Activated T-helper 1 cell treated with anti-CD3 and anti-CD28 coated beads, Interleukin-12 subunit alpha, Interleukin-12 subunit beta, Interleukin-2, Interleukin-4 antibody, amounts not matched to agents 30 ng/mL and 10 ng/mL and 1 ng/mL, durations not matched to agents 14 hours and 24 hours and 36 hours (primary cell): ENCODE measurements around the gene TASOR. TPM values are rescaled to one million over a fixed set of nuclear protein-coding genes. Genes with fewer than 3 reads are reported as not detected.
A peak's percentile ranks its signal among the peaks of the same experiment; 100 is the strongest.
"Not testable (repeated sequence)": the region's sequence is repeated elsewhere in the genome, so short reads cannot be mapped to it uniquely, and the experiment has no call there.

Source experiments
- DNase-seq: peaks from one replicate; pipeline ENCODE4 v3.0.0; 2021; ENCODE audit warnings: low spot score
- H3K27ac Mint-ChIP-seq: one replicate; pipeline ENCODE4 v1.8.0; 2021; ENCODE audit warnings: mild to moderate bottlenecking, mixed read lengths
- H3K27me3 Mint-ChIP-seq: one replicate; pipeline ENCODE4 v1.8.0; 2022; ENCODE audit warnings: mild to moderate bottlenecking, moderate library complexity, mixed read lengths; ENCODE audit not compliant: insufficient read depth
- H3K36me3 Mint-ChIP-seq: one replicate; pipeline ENCODE4 v1.8.0; 2021; ENCODE audit warnings: low read depth, mixed read lengths
- H3K4me1 Mint-ChIP-seq: one replicate; pipeline ENCODE4 v1.8.0; 2021; ENCODE audit warnings: low read depth, mixed read lengths
- H3K4me3 Mint-ChIP-seq: one replicate; pipeline ENCODE4 v1.8.0; 2021; ENCODE audit warnings: mild to moderate bottlenecking, moderate library complexity, mixed read lengths
- H3K9me3 Mint-ChIP-seq: one replicate; pipeline ENCODE4 v1.8.0; 2021; ENCODE audit warnings: mixed read lengths
- intact Hi-C: fragments of 100-400 bp; cut with micrococcal nuclease; formaldehyde crosslinking; loops from one replicate; pipeline ENCODE4 v1.15.1; 2024
- total RNA-seq: library from RNA; stranded (reverse); gene quantifications from 2 replicates; pipeline ENCODE4 v1.2.3, GENCODE V29; 2022

TASOR gene
- total RNA-seq, 1 donor from 2014 or later, result 60.8 TPM

DNA sequence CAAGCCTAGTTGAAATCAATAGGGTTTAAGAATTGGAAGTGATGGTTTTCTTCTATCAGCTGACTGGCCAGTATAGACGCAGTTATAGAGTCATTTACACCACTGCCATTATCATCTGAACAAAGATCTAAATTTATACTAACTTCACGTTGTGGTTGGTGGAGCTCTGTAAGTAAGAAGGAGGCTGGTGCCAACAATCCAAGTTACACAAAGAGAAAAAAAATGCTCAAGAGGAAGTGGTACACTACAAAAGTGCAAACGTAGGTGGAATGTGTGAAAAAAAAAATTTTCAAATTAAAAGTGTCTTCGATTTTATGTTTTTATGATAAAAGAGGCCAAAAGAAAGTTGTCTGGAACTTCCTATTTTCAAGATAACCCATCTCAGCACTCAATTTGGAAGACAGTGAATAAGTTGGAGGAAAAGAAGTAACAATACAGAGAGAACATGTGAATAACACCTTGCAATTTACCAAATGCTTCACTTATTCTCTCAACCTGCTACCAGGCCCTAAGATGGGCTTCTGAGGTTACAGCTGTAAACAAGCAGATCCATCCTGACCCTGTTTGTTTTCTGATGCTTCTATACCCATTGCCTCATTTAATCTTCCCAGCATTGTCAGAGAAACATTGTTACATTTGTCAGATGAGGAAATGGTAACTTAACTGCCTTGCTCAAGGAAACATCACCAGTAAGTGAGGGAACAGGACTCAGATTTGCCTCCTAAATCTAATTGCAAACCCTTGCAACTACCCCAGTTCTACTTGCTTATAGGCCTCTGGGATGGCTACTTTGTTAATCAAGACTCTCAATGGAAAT lies 12.0 kb upstream of the TASOR start:
- no peaks in the 10 kb centered on the region for H3K36me3 Mint-ChIP-seq
- no peak for DNase-seq
- peaks cover 40% of the 10 kb centered on the region for H3K4me1 Mint-ChIP-seq
- no peak overlapping the region for H3K4me3 Mint-ChIP-seq
- H3K9me3 Mint-ChIP-seq, result no peaks in the 10 kb centered on the region
- peak overlapping the region; percentile 63 for H3K27ac Mint-ChIP-seq
- no peaks in the 10 kb centered on the region for H3K27me3 Mint-ChIP-seq
- intact Hi-C loops, result loop anchor here (2.0 kb wide), 1 partner anchor 168 kb away; no protein-coding TSS in a partner anchor

DNA sequence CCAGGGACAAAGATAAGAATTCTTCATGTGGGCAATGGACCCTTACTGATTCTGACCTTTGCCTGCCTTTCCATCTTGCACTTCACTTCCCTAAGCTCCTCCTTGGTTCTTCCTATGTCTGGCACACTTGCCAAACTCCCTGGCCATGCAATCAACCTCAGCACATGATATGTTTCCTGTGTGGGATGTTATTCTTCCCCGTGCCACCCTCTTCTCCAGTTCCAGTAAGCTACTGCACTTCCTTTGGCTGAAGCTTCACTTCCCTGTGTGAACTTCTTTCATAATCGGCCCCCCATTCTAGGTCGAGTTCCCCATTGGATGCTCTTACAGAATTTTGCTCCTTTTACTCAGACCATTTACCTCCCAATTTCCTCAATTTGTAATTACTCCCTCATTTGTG lies 10.7 kb upstream of the TASOR start:
- Mint-ChIP-seq H3K27me3 (no peaks in the 10 kb centered on the region), H3K4me1 (peaks cover 37% of the 10 kb centered on the region), H3K9me3 (no peaks in the 10 kb centered on the region), H3K27ac (no peak overlapping the region), H3K4me3 (peak overlapping the region; percentile 54), H3K36me3 (no peaks in the 10 kb centered on the region)
- DNase-seq, result no peak
- intact Hi-C loops, result loop anchor here (1.0 to 2.0 kb wide), 4 partner anchors 9 to 169 kb away; no protein-coding TSS in a partner anchor

DNA sequence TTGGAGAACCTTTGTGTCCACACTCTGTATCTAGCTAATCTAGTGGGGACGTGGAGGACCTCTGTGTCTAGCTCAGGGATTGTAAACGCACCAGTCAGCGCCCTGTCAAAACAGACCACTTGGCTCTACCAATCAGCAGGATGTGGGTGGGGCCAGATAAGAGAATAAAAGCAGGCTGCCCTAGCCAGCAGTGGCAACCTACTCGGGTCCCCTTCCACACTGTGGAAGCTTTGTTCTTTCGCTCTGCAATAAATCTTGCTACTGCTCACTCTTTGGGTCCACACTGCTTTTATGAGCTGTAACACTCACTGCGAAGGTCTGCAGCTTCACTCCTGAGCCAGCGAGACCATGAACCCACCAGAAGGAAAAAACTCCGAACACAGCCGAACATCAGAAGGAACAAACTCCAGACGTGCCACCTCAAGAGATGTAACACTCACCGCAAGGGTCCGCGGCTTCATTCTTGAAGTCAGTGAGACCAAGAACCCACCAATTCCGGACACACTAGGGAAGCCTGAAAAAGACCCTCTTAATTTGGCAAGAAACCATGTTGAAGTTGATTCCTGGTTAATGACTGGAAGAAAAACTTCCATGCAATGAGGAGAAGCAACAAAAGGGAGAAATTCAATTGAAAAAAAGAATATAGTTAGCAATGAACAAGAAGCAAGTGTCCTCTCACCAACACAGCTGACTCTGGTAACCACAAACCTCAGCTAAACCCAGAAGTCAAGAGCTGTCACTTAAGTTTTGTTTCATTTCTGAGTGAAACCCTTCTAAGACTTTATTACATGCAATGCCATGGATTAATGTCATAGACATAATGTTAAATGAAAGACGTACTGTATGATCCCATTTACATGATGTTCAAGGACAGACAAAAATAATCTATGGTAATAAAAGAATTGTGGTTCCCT lies 9.7 kb upstream of the TASOR start:
- peak; percentile 52 for DNase-seq
- not testable (repeated sequence) for H3K9me3 Mint-ChIP-seq, H3K27me3 Mint-ChIP-seq, H3K36me3 Mint-ChIP-seq
- Mint-ChIP-seq H3K4me3 (peak overlapping the region; percentile 64), H3K27ac (peak overlapping the region; percentile 55), H3K4me1 (peaks cover 37% of the 10 kb centered on the region)
- intact Hi-C loops, result loop anchor here (1.0 kb wide), 3 partner anchors 10 to 33 kb away; no protein-coding TSS in a partner anchor

DNA sequence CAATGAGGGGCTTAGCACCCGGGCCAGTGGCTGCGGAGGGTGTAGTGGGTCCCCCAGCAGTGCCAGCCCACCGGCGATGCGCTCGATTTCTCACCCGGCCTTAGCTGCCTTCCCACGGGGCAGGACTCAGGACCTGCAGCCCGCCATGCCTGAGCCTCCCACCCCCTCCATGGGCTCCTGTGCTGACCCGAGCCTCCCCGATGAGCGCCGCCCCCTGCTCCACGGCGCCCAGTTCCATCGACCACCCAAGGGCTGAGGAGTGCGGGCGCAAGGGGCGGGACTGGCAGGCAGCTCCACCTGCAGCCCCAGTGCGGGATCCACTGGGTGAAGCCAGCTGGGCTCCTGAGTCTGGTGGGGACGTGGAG lies 8.9 kb upstream of the TASOR start:
- intact Hi-C loops, DNase-seq, H3K27me3 Mint-ChIP-seq, H3K4me3 Mint-ChIP-seq, H3K27ac Mint-ChIP-seq, H3K9me3 Mint-ChIP-seq, H3K36me3 Mint-ChIP-seq: not testable (repeated sequence)
- peaks cover 37% of the 10 kb centered on the region for H3K4me1 Mint-ChIP-seq

DNA sequence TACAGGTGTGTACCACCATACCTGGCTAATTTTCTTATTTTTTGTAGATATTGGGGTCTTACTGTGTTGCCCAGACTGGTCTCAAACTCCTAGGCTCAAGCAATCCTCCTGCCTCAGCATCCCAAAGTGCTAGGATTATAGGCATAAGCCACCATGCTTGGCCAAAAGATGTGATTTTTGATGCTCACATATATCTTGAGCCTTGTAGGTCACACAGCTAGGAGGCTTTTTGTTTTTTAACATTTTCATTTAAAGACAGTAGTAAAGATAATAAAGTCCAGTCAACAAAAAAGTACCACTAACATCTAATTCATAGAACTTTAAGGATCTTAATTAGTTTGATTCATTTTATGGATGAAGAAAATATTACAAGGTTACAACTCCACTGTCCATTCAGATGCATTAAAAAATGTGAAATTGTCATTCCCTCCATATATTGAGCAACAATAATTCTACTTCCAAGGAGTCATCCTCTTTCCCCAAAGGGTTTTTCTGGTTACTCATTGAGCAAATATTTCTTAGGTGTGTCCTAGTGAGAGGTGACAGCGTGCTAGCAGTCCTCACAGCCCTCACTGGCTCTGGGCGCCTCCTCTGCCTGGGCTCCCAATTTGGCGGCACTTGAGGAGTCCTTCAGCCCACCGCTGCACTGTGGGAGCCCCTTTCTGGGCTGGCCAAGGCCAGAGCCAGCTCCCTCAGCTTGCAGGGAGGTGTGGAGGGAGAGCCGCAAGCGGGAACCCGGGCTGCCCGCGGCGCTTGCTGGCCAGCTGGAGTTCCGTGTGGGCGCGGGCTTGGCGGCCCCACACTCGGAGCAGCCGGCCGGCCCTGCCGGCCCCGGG lies 8.3 kb upstream of the TASOR start:
- no peaks in the 10 kb centered on the region for H3K36me3 Mint-ChIP-seq
- no peak overlapping the region for H3K27ac Mint-ChIP-seq
- H3K4me3 Mint-ChIP-seq, result no peak overlapping the region
- intact Hi-C loops, result no loop called here
- H3K27me3 Mint-ChIP-seq, result no peaks in the 10 kb centered on the region
- H3K9me3 Mint-ChIP-seq, result no peaks in the 10 kb centered on the region
- peaks cover 37% of the 10 kb centered on the region for H3K4me1 Mint-ChIP-seq
- no peak for DNase-seq

DNA sequence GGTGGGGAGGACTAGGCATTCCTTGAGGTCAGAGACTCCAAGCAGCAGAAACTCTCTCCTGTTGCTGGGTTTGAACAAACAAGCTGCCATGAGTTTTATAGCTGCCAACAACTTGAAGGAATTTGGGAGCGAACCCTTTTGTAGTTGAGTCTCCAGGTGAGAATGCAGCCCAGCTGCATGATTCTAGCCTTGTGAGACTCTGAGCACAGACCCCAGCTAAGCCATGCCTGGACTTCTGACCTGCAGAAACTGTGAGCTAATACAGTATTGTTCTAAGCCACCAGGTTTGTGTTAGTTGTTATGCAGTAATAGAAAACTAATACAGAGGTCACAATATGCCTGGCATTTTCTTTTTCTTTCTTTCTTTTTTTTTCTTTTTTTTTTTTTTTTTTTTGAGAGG lies 6.2 kb upstream of the TASOR start:
- H3K27ac Mint-ChIP-seq, result no peak overlapping the region
- H3K27me3 Mint-ChIP-seq, result peaks cover 2% of the 10 kb centered on the region
- peaks cover 19% of the 10 kb centered on the region for H3K4me1 Mint-ChIP-seq
- peaks cover 3% of the 10 kb centered on the region for H3K36me3 Mint-ChIP-seq
- no peak overlapping the region for H3K4me3 Mint-ChIP-seq
- intact Hi-C loops, result loop anchor here (5.0 to 10.0 kb wide), 2 partner anchors 865 to 1003 kb away; partner anchors contain the start of genes DENND6A and PDE12
- H3K9me3 Mint-ChIP-seq, result no peaks in the 10 kb centered on the region
- DNase-seq, result no peak

DNA sequence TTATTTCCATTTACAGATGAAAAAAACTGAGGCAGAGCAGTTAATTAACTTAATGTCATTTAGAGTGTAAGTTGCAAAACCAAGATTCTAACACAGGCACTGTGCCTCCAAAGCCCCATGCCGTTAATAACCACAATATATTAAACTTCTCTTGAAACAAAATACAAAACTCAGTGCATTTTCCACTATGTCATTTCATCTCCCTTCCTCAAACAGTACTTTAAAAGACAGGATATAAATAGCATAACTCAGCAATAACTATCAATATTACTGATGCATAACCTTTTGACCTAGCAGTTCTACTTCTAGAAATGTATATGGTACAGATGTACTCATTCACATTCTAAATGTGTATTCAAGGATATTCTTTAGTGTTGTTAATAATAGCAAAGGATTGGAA lies 5.1 kb upstream of the TASOR start:
- intact Hi-C loops, result loop anchor here (5.0 to 10.0 kb wide), 2 partner anchors 867 to 1004 kb away; partner anchors contain the start of genes DENND6A and PDE12
- H3K4me1 Mint-ChIP-seq, result peaks cover 15% of the 10 kb centered on the region
- peaks cover 9% of the 10 kb centered on the region for H3K36me3 Mint-ChIP-seq
- no peak overlapping the region for H3K4me3 Mint-ChIP-seq
- peaks cover 9% of the 10 kb centered on the region for H3K9me3 Mint-ChIP-seq
- H3K27ac Mint-ChIP-seq, result no peak overlapping the region
- DNase-seq, result no peak
- H3K27me3 Mint-ChIP-seq, result peaks cover 2% of the 10 kb centered on the region

DNA sequence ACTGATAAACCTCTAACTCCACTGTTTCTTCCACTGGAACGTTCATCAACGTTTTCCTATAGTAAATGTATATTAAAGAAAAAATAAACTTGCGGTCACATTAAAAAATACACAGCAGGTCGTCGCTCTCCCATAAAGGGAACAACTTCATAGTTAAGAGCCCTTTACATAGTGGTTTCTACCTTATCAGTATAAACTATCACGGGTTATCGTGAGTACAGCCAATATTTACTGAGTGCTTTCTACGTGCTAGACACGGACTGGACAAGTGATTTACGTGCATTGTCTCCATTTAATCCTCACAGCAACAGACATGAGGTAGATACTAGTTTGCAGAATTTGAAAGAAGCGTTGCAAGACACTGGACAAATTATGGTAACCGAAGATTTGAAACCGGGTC lies 964 bp upstream of the TASOR start:
- peak overlapping the region; percentile 82 for H3K27ac Mint-ChIP-seq
- intact Hi-C loops, result loop anchor here (5.0 to 10.0 kb wide), 4 partner anchors 233 to 913 kb away; partner anchors contain the start of genes APPL1, ARF4 and PDE12
- peaks cover 9% of the 10 kb centered on the region for H3K9me3 Mint-ChIP-seq

DNA sequence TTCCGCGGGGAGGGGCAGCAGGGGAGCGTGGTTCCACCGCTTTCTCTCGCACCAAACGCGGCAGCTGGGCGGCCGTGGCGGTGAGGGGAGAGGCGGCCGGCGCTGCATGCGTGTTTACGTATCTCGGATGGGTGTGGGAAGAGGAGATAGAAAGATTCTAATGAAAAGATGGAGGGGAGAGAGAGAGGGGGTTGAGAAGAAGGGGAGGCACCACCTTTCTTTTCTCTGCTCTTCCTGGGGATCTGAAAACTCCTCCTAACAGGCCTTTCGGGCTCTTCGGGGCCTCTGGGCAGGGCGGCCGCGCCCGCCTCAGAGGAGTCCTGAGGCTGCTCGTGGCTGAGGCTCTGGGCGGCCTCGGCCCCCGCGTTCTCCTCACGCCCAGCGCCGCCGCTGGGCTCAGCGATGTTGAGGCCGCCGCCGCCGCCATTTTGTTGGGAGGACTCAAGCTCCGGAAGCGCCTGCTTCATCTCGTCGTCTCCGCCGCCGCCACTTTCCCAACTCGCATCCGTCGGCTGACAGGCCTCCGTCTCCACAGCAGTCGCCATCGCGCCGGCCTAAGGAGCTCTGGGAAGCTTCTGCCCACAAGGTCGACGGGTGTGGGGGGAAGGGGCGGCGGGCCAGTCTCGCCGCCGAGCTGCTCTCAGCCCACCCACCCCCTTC lies 473 bp downstream of the TASOR start:
- peak; percentile 77 for DNase-seq
- intact Hi-C loops, result loop anchor here (1.0 to 10.0 kb wide), 8 partner anchors 11 to 915 kb away; partner anchors contain the start of genes APPL1, ARF4, CCDC66 and PDE12
- Mint-ChIP-seq H3K27me3 (peaks cover 2% of the 10 kb centered on the region), H3K4me3 (peak overlapping the region; percentile 97), H3K36me3 (peaks cover 30% of the 10 kb centered on the region), H3K4me1 (peaks cover 45% of the 10 kb centered on the region), H3K27ac (peak overlapping the region; percentile 96), H3K9me3 (peaks cover 9% of the 10 kb centered on the region)

More for the DNA sequence above, 964 bp upstream of the TASOR start:
- H3K4me1 Mint-ChIP-seq, result peaks cover 35% of the 10 kb centered on the region
- no peak for DNase-seq
- peaks cover 27% of the 10 kb centered on the region for H3K36me3 Mint-ChIP-seq
- H3K4me3 Mint-ChIP-seq, result peak overlapping the region; percentile 68
- H3K27me3 Mint-ChIP-seq, result peaks cover 2% of the 10 kb centered on the region

DNA sequence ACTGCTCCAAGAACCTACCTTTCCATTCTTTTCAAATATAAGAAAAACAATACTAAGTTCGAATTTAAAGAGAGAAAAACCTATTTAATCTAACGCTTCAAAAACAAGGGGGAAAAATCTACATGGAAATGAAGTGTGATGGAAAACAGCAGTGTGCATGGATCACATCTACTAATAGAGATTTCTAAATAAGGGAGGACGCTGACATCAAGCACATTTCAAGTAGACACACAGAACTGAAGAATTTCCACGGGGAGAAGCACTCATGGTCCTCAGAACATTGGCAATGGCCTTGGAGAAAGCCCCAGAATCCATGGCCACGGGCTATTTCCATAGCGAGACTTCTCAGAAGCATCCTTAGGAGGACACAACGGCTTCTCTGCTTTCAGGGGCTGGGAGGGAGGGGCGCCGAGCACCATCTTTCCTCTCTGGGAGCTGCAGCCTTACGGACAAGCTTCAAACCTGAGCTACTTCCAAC lies 1.0 kb downstream of the TASOR start:
- peak overlapping the region; percentile 96 for H3K27ac Mint-ChIP-seq
- H3K4me1 Mint-ChIP-seq, result peaks cover 51% of the 10 kb centered on the region
- H3K9me3 Mint-ChIP-seq, result peaks cover 9% of the 10 kb centered on the region
- DNase-seq, result no peak
- peak overlapping the region; percentile 97 for H3K4me3 Mint-ChIP-seq
- peaks cover 36% of the 10 kb centered on the region for H3K36me3 Mint-ChIP-seq
- H3K27me3 Mint-ChIP-seq, result peaks cover 2% of the 10 kb centered on the region
- intact Hi-C loops, result loop anchor here (1.0 to 10.0 kb wide), 8 partner anchors 11 to 915 kb away; partner anchors contain the start of genes APPL1, ARF4, CCDC66 and PDE12

DNA sequence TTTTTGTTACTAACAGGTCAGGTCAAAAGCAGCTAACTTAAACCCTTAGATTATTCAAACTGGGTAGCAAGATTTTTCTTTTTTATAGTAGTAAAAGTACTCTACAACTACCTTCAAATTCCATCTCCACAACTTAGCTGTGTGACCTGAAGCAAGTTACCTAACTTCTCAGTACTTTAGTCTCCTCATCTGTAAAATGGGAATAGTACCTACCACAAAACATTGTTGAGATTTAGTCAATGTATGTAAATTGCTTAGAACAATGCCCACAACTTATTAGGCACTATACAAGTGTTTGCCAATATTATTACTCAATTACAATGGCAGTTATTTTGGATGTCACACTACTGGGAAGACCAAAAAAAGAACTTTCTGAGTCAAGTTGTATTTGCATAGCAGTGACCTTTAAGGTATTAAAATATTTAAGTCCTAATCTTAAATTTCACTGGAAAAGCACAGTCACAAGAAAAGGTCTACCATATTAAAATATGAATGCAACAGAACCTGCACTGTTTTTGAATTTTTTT lies 2.9 kb downstream of the TASOR start:
- DNase-seq, result no peak
- H3K4me3 Mint-ChIP-seq, result peak overlapping the region; percentile 26
- H3K27me3 Mint-ChIP-seq, result peaks cover 2% of the 10 kb centered on the region
- intact Hi-C loops, result loop anchor here (5.0 to 10.0 kb wide), 4 partner anchors 237 to 917 kb away; partner anchors contain the start of genes APPL1, ARF4 and PDE12
- H3K36me3 Mint-ChIP-seq, result peaks cover 38% of the 10 kb centered on the region
- H3K27ac Mint-ChIP-seq, result no peak overlapping the region
- H3K9me3 Mint-ChIP-seq, result peaks cover 9% of the 10 kb centered on the region
- H3K4me1 Mint-ChIP-seq, result peaks cover 53% of the 10 kb centered on the region
